ENCODE results near the gene PIK3C2A.

DNA sequence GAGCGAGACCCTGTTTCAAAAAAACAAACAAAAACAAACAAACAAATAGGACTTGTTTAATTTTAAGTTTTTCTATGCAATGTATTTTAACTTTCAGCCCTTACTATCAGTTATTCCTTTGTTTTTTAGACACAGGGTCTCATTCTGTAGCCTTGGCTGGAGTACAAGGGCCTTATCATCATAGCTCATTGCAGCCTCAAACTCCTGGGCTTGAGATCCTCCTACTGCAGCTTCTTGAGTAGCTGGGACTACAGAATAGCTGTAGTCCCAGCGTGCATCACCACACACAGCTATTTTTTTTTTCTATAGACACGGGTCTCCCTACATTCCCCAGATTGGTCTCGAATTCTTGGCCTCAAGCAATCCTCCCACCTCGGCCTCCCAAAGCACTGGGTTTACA lies 44.5 kb downstream of the PIK3C2A start:
- TF ChIP-seq FOXA1 (IDR thresholded peaks at IDR 0.05): no peak
- TF ChIP-seq, protein P1, sequence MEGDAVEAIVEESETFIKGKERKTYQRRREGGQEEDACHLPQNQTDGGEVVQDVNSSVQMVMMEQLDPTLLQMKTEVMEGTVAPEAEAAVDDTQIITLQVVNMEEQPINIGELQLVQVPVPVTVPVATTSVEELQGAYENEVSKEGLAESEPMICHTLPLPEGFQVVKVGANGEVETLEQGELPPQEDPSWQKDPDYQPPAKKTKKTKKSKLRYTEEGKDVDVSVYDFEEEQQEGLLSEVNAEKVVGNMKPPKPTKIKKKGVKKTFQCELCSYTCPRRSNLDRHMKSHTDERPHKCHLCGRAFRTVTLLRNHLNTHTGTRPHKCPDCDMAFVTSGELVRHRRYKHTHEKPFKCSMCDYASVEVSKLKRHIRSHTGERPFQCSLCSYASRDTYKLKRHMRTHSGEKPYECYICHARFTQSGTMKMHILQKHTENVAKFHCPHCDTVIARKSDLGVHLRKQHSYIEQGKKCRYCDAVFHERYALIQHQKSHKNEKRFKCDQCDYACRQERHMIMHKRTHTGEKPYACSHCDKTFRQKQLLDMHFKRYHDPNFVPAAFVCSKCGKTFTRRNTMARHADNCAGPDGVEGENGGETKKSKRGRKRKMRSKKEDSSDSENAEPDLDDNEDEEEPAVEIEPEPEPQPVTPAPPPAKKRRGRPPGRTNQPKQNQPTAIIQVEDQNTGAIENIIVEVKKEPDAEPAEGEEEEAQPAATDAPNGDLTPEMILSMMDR (IDR thresholded peaks at IDR 0.05; ENCODE audit: low read depth, low read length, missing input control): no peak
- TF ChIP-seq GABPA (IDR thresholded peaks at IDR 0.05 in 1 of 2, conservative IDR thresholded peaks at IDR 0.05 in 1 of 2): no peak
- TF ChIP-seq, protein P2, sequence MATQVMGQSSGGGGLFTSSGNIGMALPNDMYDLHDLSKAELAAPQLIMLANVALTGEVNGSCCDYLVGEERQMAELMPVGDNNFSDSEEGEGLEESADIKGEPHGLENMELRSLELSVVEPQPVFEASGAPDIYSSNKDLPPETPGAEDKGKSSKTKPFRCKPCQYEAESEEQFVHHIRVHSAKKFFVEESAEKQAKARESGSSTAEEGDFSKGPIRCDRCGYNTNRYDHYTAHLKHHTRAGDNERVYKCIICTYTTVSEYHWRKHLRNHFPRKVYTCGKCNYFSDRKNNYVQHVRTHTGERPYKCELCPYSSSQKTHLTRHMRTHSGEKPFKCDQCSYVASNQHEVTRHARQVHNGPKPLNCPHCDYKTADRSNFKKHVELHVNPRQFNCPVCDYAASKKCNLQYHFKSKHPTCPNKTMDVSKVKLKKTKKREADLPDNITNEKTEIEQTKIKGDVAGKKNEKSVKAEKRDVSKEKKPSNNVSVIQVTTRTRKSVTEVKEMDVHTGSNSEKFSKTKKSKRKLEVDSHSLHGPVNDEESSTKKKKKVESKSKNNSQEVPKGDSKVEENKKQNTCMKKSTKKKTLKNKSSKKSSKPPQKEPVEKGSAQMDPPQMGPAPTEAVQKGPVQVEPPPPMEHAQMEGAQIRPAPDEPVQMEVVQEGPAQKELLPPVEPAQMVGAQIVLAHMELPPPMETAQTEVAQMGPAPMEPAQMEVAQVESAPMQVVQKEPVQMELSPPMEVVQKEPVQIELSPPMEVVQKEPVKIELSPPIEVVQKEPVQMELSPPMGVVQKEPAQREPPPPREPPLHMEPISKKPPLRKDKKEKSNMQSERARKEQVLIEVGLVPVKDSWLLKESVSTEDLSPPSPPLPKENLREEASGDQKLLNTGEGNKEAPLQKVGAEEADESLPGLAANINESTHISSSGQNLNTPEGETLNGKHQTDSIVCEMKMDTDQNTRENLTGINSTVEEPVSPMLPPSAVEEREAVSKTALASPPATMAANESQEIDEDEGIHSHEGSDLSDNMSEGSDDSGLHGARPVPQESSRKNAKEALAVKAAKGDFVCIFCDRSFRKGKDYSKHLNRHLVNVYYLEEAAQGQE (IDR thresholded peaks at IDR 0.05): no peak
- TF ChIP-seq, protein P3, sequence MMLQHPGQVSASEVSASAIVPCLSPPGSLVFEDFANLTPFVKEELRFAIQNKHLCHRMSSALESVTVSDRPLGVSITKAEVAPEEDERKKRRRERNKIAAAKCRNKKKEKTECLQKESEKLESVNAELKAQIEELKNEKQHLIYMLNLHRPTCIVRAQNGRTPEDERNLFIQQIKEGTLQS (IDR thresholded peaks at IDR 0.05): no peak
- no peak for TF ChIP-seq TAF1 (conservative IDR thresholded peaks at IDR 0.05)
- TF ChIP-seq YY1 (IDR thresholded peaks at IDR 0.05): no peak
- no peak for TF ChIP-seq JUND (IDR thresholded peaks at IDR 0.05)
- no peak for TF ChIP-seq RXRA (IDR thresholded peaks at IDR 0.05)
- no peak for TF ChIP-seq RAD21 (IDR thresholded peaks at IDR 0.05)
- TF ChIP-seq, protein P4, sequence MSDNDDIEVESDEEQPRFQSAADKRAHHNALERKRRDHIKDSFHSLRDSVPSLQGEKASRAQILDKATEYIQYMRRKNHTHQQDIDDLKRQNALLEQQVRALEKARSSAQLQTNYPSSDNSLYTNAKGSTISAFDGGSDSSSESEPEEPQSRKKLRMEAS (IDR thresholded peaks at IDR 0.05): no peak
- no peak for TF ChIP-seq NR2F2 (IDR thresholded peaks at IDR 0.05)
- no peak for TF ChIP-seq SP1 (IDR thresholded peaks at IDR 0.05)

Measured in liver (tissue), 3 donors.